Lung (tissue), 12 donors: ENCODE results near the gene PHLPP2. TPM values are rescaled to one million over a fixed set of nuclear protein-coding genes. Genes with fewer than 3 reads are reported as not detected.
"Not testable (repeated sequence)": the region's sequence is repeated elsewhere in the genome, so short reads cannot be mapped to it uniquely, and the experiment has no call there.

Experiments used
- ATAC-seq: fragments of 200-7000 bp; cut with Tn5 transposase; one replicate; pipeline ENCODE4 v1.9.1; 2020; ENCODE audit warnings: moderate number of reproducible peaks; ENCODE audit not compliant: insufficient read depth, low FRiP score
- DNase-seq, 3 donors: peaks; one replicate each; pipeline ENCODE4 v3.0.0-alpha.2; 2013 to 2017
- H3K27ac ChIP-seq, 2 donors: one replicate each; pipeline ENCODE4 v1.5.1; 2013; ENCODE audit warnings: mild to moderate bottlenecking in 2 of 2, moderate library complexity in 2 of 2, control low read depth in 1 of 2, inconsistent platforms in 1 of 2, low read depth in 1 of 2, low read length in 1 of 2
- H3K27me3 ChIP-seq, 3 donors: one replicate each; pipeline ENCODE4 v1.5.1; 2013; ENCODE audit warnings: low read length in 2 of 3; ENCODE audit not compliant: control insufficient read depth in 3 of 3, insufficient read depth in 3 of 3
- H3K36me3 ChIP-seq, 4 donors: one replicate each; pipeline ENCODE4 v1.5.1; 2013; ENCODE audit warnings: low read length in 4 of 4, mild to moderate bottlenecking in 1 of 4, moderate library complexity in 1 of 4; ENCODE audit not compliant: control insufficient read depth in 4 of 4, insufficient read depth in 4 of 4
- H3K4me1 ChIP-seq, 5 donors: one replicate each; pipeline ENCODE4 v1.5.1; 2013; ENCODE audit warnings: low read length in 5 of 5, mild to moderate bottlenecking in 2 of 5, moderate library complexity in 1 of 5; ENCODE audit not compliant: control insufficient read depth in 5 of 5, insufficient read depth in 5 of 5
- H3K4me3 ChIP-seq: one replicate; pipeline ENCODE4 v1.5.1; 2013; ENCODE audit warnings: mild to moderate bottlenecking, control low read depth, moderate library complexity
- H3K9ac ChIP-seq, 2 donors: one replicate each; pipeline ENCODE4 v1.5.1; 2013; ENCODE audit warnings: low read length in 2 of 2, control low read depth in 1 of 2; ENCODE audit not compliant: insufficient read depth in 1 of 2
- H3K9me3 ChIP-seq, 4 donors: one replicate each; pipeline ENCODE4 v1.5.1; 2013; ENCODE audit warnings: low read length in 3 of 4, mild to moderate bottlenecking in 1 of 4, moderate library complexity in 1 of 4; ENCODE audit not compliant: control insufficient read depth in 4 of 4, insufficient read depth in 3 of 4
- WGBS, 2 donors: extraction: QIAGEN DNeasy Blood & Tissue Kit; methylation state at CpG; one replicate each; pipeline ENCODE4 v1.1.7; 2013; 5-methylcytosine and 5-hydroxymethylcytosine counted together
- polyA plus RNA-seq, 2 donors: library from polyadenylated mRNA; stranded (reverse); fragments of 200-250 nt; gene quantifications; one replicate each; pipeline ENCODE4 v1.2.1, GENCODE V29; 2013
- total RNA-seq, 2 donors: library from RNA; depleted of rRNA in 1 of 2; stranded (reverse); fragments of >200 nt in 1 of 2; gene quantifications; one replicate each; pipeline ENCODE4 v1.2.1, GENCODE V29; 2014 to 2021
- TF ChIP-seq, protein P1 (sequence below): IDR thresholded peaks from 2 replicates; pipeline ENCODE4 v1.5.1; 2012; ENCODE audit warnings: mild to moderate bottlenecking; ENCODE audit errors: control extremely low read depth, extremely low read depth
- donor health status: control.
- donor health status: control.
- donor health status: Bipolar disorder and iron deficiency.
- donor health status: healthy.
- donor health status: DM: yes; HTN: yes; CAD: no.

Gene PHLPP2
- total and polyA plus RNA-seq, 4 donors: 1.3 to 6.5 (median 3.6) TPM

- H3K4me1 ChIP-seq: no peaks in the 10 kb centered on the region
- no peak overlapping the region for H3K27ac ChIP-seq
- no peak overlapping the region for H3K9ac ChIP-seq
- ATAC-seq (no peak), DNase-seq (no peak)
- H3K36me3 ChIP-seq: peaks cover 5 to 18% (median 11%) of the 10 kb centered on the region in 4 donors
- WGBS, 2 donors: 74 to 75% methylated on average over 3 of the region's 3 CpGs
- H3K27me3 ChIP-seq: no peaks in the 10 kb centered on the region
- no peaks in the 10 kb centered on the region for H3K9me3 ChIP-seq
- TF ChIP-seq, protein P1, sequence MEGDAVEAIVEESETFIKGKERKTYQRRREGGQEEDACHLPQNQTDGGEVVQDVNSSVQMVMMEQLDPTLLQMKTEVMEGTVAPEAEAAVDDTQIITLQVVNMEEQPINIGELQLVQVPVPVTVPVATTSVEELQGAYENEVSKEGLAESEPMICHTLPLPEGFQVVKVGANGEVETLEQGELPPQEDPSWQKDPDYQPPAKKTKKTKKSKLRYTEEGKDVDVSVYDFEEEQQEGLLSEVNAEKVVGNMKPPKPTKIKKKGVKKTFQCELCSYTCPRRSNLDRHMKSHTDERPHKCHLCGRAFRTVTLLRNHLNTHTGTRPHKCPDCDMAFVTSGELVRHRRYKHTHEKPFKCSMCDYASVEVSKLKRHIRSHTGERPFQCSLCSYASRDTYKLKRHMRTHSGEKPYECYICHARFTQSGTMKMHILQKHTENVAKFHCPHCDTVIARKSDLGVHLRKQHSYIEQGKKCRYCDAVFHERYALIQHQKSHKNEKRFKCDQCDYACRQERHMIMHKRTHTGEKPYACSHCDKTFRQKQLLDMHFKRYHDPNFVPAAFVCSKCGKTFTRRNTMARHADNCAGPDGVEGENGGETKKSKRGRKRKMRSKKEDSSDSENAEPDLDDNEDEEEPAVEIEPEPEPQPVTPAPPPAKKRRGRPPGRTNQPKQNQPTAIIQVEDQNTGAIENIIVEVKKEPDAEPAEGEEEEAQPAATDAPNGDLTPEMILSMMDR: no peak
- no peak overlapping the region for H3K4me3 ChIP-seq
These were observed 36.6 kb downstream of the PHLPP2 start for GRCh38 chr16:71687861-71688260.

DNA sequence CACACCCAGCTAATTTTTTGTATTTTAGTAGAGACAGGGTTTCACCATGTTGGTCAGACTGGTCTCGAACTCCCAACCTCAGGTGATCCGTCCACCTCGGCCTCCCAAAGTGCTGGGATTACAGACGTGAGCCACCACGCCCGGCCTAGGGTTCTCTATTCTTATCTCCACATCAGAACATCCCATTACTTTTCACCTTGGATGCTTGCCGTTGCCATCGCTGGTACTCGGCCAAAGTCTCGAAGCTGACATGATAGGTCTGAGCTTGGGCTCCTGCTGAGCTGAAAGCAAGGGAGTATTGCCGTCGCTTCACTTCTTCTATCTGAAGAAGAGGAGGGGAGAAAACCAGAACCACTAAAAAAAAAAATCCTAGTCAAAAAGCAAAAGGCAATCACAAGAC is 40.2 kb downstream of the PHLPP2 start:
- not testable (repeated sequence) for H3K27ac ChIP-seq, DNase-seq, H3K9ac ChIP-seq, H3K4me1 ChIP-seq, H3K27me3 ChIP-seq, ATAC-seq, H3K9me3 ChIP-seq, H3K4me3 ChIP-seq
- WGBS, 2 donors: 93 to 99% methylated on average over 12 of the region's 12 CpGs
- peaks cover 5 to 13% (median 11%) of the 10 kb centered on the region in 4 donors for H3K36me3 ChIP-seq

DNA sequence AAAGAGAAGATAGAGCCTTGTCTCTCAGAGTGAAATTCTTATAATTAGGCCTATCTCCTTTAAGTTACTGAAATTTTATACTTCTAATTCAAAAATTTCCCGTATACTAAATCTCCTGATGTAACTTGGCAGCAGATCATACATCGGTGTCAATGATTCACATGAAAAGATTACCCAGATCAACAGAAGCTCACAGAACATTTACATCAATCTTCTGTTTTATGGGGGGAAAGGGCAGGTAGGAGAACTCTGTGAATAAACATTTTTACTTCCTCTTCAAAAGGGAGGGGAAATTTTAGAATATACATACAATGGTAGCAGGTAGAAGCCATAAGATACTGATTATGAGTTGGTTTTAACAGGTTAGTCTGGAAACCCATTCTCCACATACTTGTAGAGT is 43.1 kb downstream of the PHLPP2 start:
- Histone ChIP-seq H3K9ac (no peak overlapping the region), H3K36me3 (peaks cover 7 to 19% (median 12%) of the 10 kb centered on the region in 4 donors), H3K27ac (no peak overlapping the region), H3K27me3 (no peaks in the 10 kb centered on the region), H3K4me1 (no peaks in the 10 kb centered on the region), H3K4me3 (no peak overlapping the region), H3K9me3 (no peaks in the 10 kb centered on the region)
- TF ChIP-seq, protein P1: no peak
- 89 to 94% methylated on average over 2 of the region's 2 CpGs for WGBS, 2 donors
- ATAC-seq (no peak), DNase-seq (no peak)

DNA sequence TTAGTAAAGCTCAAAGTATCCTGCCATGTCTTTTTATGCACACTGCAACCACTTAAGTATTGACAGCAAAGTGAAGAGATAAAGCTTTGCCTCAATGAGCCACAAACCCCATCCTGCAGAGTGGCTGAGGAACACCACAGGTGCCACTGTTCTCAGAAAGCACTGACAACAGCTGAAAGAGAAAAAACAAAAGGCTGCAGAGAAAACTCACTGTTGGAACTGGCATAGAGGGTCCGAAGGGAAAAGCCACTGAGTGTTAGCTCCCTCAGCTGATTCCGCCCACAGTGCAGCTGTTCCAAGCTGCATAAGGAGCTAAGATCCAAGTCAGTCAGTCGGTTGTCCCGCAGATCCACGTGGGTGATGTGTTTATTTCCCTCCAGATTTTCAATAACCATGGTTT is 48.3 kb downstream of the PHLPP2 start:
- Histone ChIP-seq H3K36me3 (peaks cover 10 to 31% (median 20%) of the 10 kb centered on the region in 4 donors), H3K9ac (no peak overlapping the region), H3K9me3 (no peaks in the 10 kb centered on the region), H3K27ac (no peak overlapping the region), H3K4me3 (no peak overlapping the region), H3K27me3 (no peaks in the 10 kb centered on the region), H3K4me1 (no peaks in the 10 kb centered on the region)
- TF ChIP-seq, protein P1: no peak
- ATAC-seq: no peak
- DNase-seq: no peak
- WGBS, 2 donors: 94 to 96% methylated on average over 5 of the region's 5 CpGs
